Panc1 (cell line): ENCODE data around the gene GYG2. TPM values are rescaled to one million over a fixed set of nuclear protein-coding genes. Genes with fewer than 3 reads are reported as not detected.

Experiments used
- ATAC-seq: fragments of 200-7000 bp; cut with Tn5 transposase; 2 replicates; pipeline ENCODE4 v1.9.1; 2020; ENCODE audit warnings: mild to moderate bottlenecking, moderate library complexity
- BruUV-seq: library from RNA; stranded (reverse); fragments of 400-500 nt; replicated peaks from 2 replicates; lab custom pipeline; 2021; lab: Mats Ljungman, UMichigan
- CTCF ChIA-PET: fragments of 300-600 bp; sonication (Branson Sonifier 250); formaldehyde crosslinking; loops from one replicate; lab custom pipeline; 2022; ENCODE audit warnings: antibody characterized with exemption; lab: Charles Lee
- POLR2A ChIA-PET: fragments of 300-600 bp; sonication (Branson Sonifier 250); formaldehyde crosslinking; loops from one replicate; lab custom pipeline; 2022; ENCODE audit warnings: antibody characterized with exemption; lab: Charles Lee
- DNase-seq: peaks from one replicate; pipeline ENCODE4 v3.0.0-alpha.2; 2010; ENCODE audit warnings: low read depth, low spot score
- H3K27ac ChIP-seq: 2 replicates; pipeline ENCODE4 v1.5.1; 2011; ENCODE audit warnings: mild to moderate bottlenecking, low read length, inconsistent platforms
- H3K27me3 ChIP-seq: fragments of 200-500 bp; sonication (Bioruptor generic); 2 replicates; pipeline ENCODE4 v1.6.0; 2014; ENCODE audit warnings: low read length, inconsistent platforms; ENCODE audit not compliant: control insufficient read depth, insufficient read depth
- H3K36me3 ChIP-seq: fragments of 200-500 bp; sonication (Bioruptor generic); 2 replicates; pipeline ENCODE4 v1.5.1; 2014; ENCODE audit warnings: inconsistent platforms, mild to moderate bottlenecking, low read length, moderate library complexity; ENCODE audit not compliant: control insufficient read depth, insufficient read depth
- H3K4me1 ChIP-seq: 2 replicates; pipeline ENCODE4 v1.5.1; 2011; ENCODE audit warnings: inconsistent platforms, mild to moderate bottlenecking, low read length, moderate library complexity; ENCODE audit not compliant: control insufficient read depth, insufficient read depth
- H3K4me3 ChIP-seq, 2 experiments: 2 replicates each; pipeline ENCODE4 v1.5.1; 2011 to 2012; ENCODE audit warnings: low read depth in 2 of 2, low read length in 2 of 2, mild to moderate bottlenecking in 2 of 2, inconsistent platforms in 1 of 2, moderate library complexity in 1 of 2
- H3K9me3 ChIP-seq: fragments of 200-500 bp; sonication (Bioruptor generic); 2 replicates; pipeline ENCODE4 v1.5.1; 2014; ENCODE audit warnings: low read depth, mild to moderate bottlenecking, inconsistent platforms, low read length, moderate library complexity; ENCODE audit not compliant: control insufficient read depth, insufficient read depth
- CTCF ChIP-seq: fragments of 450-650 bp; IDR thresholded peaks from 2 replicates; pipeline ENCODE4 v1.5.1; 2017; ENCODE audit warnings: mild to moderate bottlenecking
- POLR2AphosphoS5 ChIP-seq: IDR thresholded peaks from 2 replicates; pipeline ENCODE4 v1.6.1; 2012; ENCODE audit warnings: mild to moderate bottlenecking, low read depth, low read length, moderate library complexity
- REST ChIP-seq, 2 experiments: IDR thresholded peaks; 2 replicates each; pipeline ENCODE4 v1.6.1; 2011 to 2012; ENCODE audit warnings: low read depth in 2 of 2, control low read depth in 1 of 2, low read length in 1 of 2, mild to moderate bottlenecking in 1 of 2, moderate library complexity in 1 of 2; ENCODE audit not compliant: insufficient read depth in 1 of 2
- SIN3A ChIP-seq: IDR thresholded peaks from 2 replicates; pipeline ENCODE4 v1.6.1; 2012; ENCODE audit warnings: low read depth, mild to moderate bottlenecking, low read length, moderate library complexity, borderline replicate concordance; ENCODE audit not compliant: insufficient read depth
- TCF7L2 ChIP-seq: IDR thresholded peaks from 2 replicates; pipeline ENCODE4 v1.6.1; 2011; ENCODE audit warnings: mild to moderate bottlenecking, low read depth, low read length, inconsistent platforms
- in situ Hi-C: cut with HindIII; loops from 2 replicates; pipeline ENCODE4 v1.10.0; 2016; ENCODE audit warnings: low sequenced_read_pairs, low pct_unique_long_range_greater_than_20kb
- intact Hi-C: fragments of 100-400 bp; cut with micrococcal nuclease; formaldehyde crosslinking; loops from one replicate; pipeline ENCODE4 v1.10.0; 2022; ENCODE audit not compliant: unreplicated experiment
- total RNA-seq: library from RNA; stranded (reverse); gene quantifications from one replicate; pipeline ENCODE4 v1.2.1, GENCODE V29; 2021; ENCODE audit not compliant: unreplicated experiment

The GYG2 gene
- total RNA-seq, 1 experiment from 2014 or later = 0.85 TPM

- Histone ChIP-seq H3K27ac (no peak overlapping the region), H3K36me3 (no peaks in the 10 kb centered on the region), H3K27me3 (no peaks in the 10 kb centered on the region), H3K4me3 (no peak overlapping the region), H3K4me1 (no peaks in the 10 kb centered on the region), H3K9me3 (no peaks in the 10 kb centered on the region)
- intact Hi-C loops = no loop called here
- ChIA-PET CTCF (no interaction called here), POLR2A (no interaction called here)
- TF ChIP-seq POLR2AphosphoS5 (no peak), SIN3A (no peak), CTCF (no peak), REST (IDR thresholded peaks at IDR 0.05; ENCODE audit: insufficient read depth in 1 of 2, low read depth in 2 of 2, low read length in 1 of 2) (no peak), TCF7L2 (no peak)
- no TSS peak for BruUV-seq
- no peak for DNase-seq
- in situ Hi-C loops = no loop called here
- ATAC-seq = no peak
These were observed 44.7 kb upstream of the GYG2 start for GRCh38 chrX:2784026-2784425.

- DNase-seq (no peak), ATAC-seq (no peak)
- intact Hi-C loops = no loop called here
- Histone ChIP-seq H3K4me3 (no peak overlapping the region), H3K36me3 (no peaks in the 10 kb centered on the region), H3K9me3 (no peaks in the 10 kb centered on the region), H3K27me3 (no peaks in the 10 kb centered on the region), H3K4me1 (no peaks in the 10 kb centered on the region), H3K27ac (no peak overlapping the region)
- ChIA-PET POLR2A (no interaction called here), CTCF (no interaction called here)
- in situ Hi-C loops = no loop called here
- BruUV-seq = no TSS peak
- no peak for TF ChIP-seq TCF7L2
- no peak for TF ChIP-seq POLR2AphosphoS5
- no peak for TF ChIP-seq REST (IDR thresholded peaks at IDR 0.05; ENCODE audit: insufficient read depth in 1 of 2, low read depth in 2 of 2, low read length in 1 of 2)
These were observed 43.2 kb upstream of the GYG2 start for GRCh38 chrX:2785538-2785937.
